Aorta (tissue), 5 donors: Measurements from ENCODE around the gene GNS. TPM values are rescaled to one million over a fixed set of nuclear protein-coding genes. Genes with fewer than 3 reads are reported as not detected.

Source experiments
- ATAC-seq: fragments of 200-7000 bp; cut with Tn5 transposase; one replicate; pipeline ENCODE4 v1.9.1; 2022; ENCODE audit warnings: moderate library complexity; ENCODE audit not compliant: low FRiP score
- DNase-seq, 2 donors: peaks; one replicate each; pipeline ENCODE4 v3.0.0-alpha.2; 2020
- H3K27ac ChIP-seq, 2 donors: one replicate each; pipeline ENCODE4 v1.5.1; 2013; ENCODE audit warnings: low read length in 2 of 2, mild to moderate bottlenecking in 2 of 2, moderate library complexity in 2 of 2, control low read depth in 1 of 2, inconsistent platforms in 1 of 2, low read depth in 1 of 2
- H3K27me3 ChIP-seq, 2 donors: one replicate each; pipeline ENCODE4 v1.6.1; 2013; ENCODE audit warnings: control low read depth in 1 of 2, low read length in 1 of 2, mild to moderate bottlenecking in 1 of 2, moderate library complexity in 1 of 2; ENCODE audit not compliant: insufficient read depth in 2 of 2, control insufficient read depth in 1 of 2
- H3K36me3 ChIP-seq, 2 donors: one replicate each; pipeline ENCODE4 v1.6.1; 2013; ENCODE audit warnings: control low read depth in 1 of 2, low read length in 1 of 2, mild to moderate bottlenecking in 1 of 2; ENCODE audit not compliant: insufficient read depth in 2 of 2, control insufficient read depth in 1 of 2
- H3K4me1 ChIP-seq, 2 donors: one replicate each; pipeline ENCODE4 v1.6.1; 2013; ENCODE audit warnings: low read length in 2 of 2, control low read depth in 1 of 2, mild to moderate bottlenecking in 1 of 2, moderate library complexity in 1 of 2; ENCODE audit not compliant: insufficient read depth in 2 of 2, control insufficient read depth in 1 of 2
- H3K4me3 ChIP-seq, 2 donors: one replicate each; pipeline ENCODE4 v1.5.1; 2013; ENCODE audit warnings: low read length in 2 of 2, control low read depth in 1 of 2, mild to moderate bottlenecking in 1 of 2
- H3K9me3 ChIP-seq: one replicate; pipeline ENCODE4 v1.6.1; 2013; ENCODE audit warnings: mild to moderate bottlenecking, low read length; ENCODE audit not compliant: control insufficient read depth
- WGBS, 2 donors: extraction: QIAGEN DNeasy Blood & Tissue Kit; methylation state at CpG; one replicate each; pipeline ENCODE4 v1.1.7; 2013; 5-methylcytosine and 5-hydroxymethylcytosine counted together
- intact Hi-C, 2 donors: fragments of 100-400 bp; cut with DNase I; formaldehyde crosslinking; loops; one replicate each; pipeline versions ENCODE4 v1.14.2 to v1.15.0; 2022
- polyA plus RNA-seq, 2 donors: library from polyadenylated mRNA; stranded (reverse); fragments of 200-250 nt; gene quantifications; one replicate each; pipeline ENCODE4 v1.2.3, GENCODE V29; 2013
- total RNA-seq, 2 donors: library from RNA; stranded (reverse); fragmentation: NEBNext Ultra II Directional; extraction: Animal tissue kit (Norgen Biotek cat#: 25700); gene quantifications; one replicate each; pipeline ENCODE4 v1.2.1, GENCODE V29; 2021
- donor health status: healthy with polysubstance abuse.
- donor health status: Bipolar disorder and iron deficiency.
- donor health status: DM: no; HTN: no; CAD: no.
- donor health status: DM: no; HTN: no; CAD: no.
- donor health status: DM: yes; HTN: yes; CAD: no.

The GNS gene
- total and polyA plus RNA-seq, 4 donors: 29.6 to 152 (median 78.4) TPM

DNA sequence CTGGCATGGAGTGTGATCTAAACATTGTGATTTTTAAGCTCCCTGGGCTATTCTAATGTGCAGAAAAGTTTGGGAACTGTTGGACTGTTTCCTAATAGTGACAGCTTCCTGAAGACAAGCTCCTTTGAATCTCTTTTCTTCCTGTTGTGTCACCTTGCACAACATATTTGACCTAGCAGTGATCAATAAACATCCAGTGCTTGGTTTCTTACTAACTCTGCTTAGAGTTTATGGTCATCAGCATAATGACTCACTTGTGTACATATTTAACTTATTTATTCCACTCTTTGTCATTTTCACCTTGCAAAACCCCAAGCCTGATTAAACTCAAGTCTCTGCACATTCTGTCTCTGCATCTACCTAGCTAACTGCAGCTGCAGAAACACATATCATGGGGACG, 38.0 kb upstream of the GNS start:
- intact Hi-C loops: no loop called here
- no peak overlapping the region for H3K27ac ChIP-seq
- H3K4me3 ChIP-seq: no peak overlapping the region
- DNase-seq (no peak), ATAC-seq (no peak)
- H3K4me1 ChIP-seq: no peaks in the 10 kb centered on the region
- WGBS, 2 donors: 72 to 76% methylated on average over 1 of the region's 1 CpG
- H3K27me3 ChIP-seq: no peaks in the 10 kb centered on the region
- no peaks in the 10 kb centered on the region for H3K9me3 ChIP-seq
- no peaks in the 10 kb centered on the region for H3K36me3 ChIP-seq

DNA sequence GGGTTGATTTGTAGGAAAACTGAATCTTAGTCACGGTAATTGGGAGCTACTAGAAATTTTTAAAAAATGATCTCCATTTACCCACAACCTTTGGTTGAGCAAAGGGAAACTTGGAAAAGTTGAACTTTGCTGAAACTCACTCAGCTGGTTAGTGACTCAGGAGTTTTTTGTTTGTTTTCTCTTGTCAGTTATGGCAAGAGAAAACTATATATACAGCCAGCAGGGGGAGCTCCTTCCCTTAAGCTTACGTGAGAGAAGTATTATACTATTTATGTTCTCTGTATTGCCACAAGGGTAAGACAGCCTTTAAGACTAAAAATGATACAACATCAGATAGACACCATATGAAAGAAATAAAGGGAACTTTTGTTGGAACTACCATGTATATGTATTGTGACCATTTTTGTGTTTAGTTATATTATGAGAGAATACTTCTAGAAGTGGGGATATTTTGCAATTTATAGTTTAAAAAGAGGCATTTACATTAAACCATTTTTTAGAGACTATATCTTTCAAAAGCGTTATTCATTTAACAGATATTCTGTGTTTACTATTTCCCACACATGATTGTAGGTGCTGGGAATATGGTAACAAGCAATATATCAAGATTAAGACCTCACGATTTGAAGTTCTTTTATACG, 37.1 kb upstream of the GNS start:
- 39 to 41% methylated on average over 5 of the region's 5 CpGs for WGBS, 2 donors
- ATAC-seq: peak; percentile 85
- H3K27me3 ChIP-seq: no peaks in the 10 kb centered on the region
- no peak for DNase-seq
- no peak overlapping the region for H3K4me3 ChIP-seq
- no peaks in the 10 kb centered on the region for H3K36me3 ChIP-seq
- no peaks in the 10 kb centered on the region for H3K9me3 ChIP-seq
- intact Hi-C loops: no loop called here
- H3K27ac ChIP-seq: no peak overlapping the region
- no peaks in the 10 kb centered on the region for H3K4me1 ChIP-seq

DNA sequence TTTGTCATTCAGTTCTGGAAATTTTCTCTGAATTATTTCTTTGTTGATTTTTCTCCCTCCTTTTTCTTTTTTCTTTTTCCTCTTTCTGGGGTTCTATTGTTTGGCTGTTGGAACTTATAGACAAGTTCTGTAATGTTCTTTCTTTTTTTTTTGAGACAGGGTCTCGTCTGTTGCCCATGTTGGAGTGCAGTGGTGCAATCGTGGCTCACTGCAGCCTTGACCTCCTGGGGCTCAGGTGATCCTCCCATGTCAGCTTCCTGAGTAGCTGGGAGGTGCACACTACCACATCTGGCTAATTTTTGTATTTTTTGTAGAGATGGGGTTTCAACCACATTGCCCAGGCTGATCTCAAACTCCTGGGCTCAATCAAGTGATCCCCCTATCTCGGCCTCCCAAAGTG, 35.1 kb upstream of the GNS start:
- Histone ChIP-seq H3K4me3 (no peak overlapping the region), H3K36me3 (no peaks in the 10 kb centered on the region), H3K9me3 (no peaks in the 10 kb centered on the region), H3K4me1 (no peaks in the 10 kb centered on the region), H3K27me3 (no peaks in the 10 kb centered on the region), H3K27ac (no peak overlapping the region)
- DNase-seq: no peak
- intact Hi-C loops: no loop called here
- 81 to 88% methylated on average over 3 of the region's 3 CpGs for WGBS, 2 donors
- ATAC-seq: no peak

DNA sequence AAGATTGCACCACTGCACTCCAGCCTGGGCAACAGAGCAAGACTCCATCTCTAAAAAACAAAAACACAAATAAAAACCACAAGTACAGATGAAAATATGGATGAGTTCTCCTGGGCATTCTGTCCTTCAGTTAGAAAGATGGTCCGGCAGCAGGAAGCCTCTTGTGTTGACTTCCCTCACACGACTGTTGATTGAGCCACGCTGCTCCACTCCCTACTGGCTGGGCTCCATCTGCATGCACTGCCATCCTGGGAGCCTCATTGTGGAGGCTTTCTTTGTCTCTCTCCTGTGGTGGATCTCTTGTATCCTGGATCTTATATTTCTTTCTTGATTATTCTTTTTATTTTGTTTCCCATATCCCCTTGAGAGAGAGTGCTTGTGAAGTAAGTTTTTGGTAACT, 34.4 kb upstream of the GNS start:
- intact Hi-C loops: no loop called here
- ATAC-seq: no peak
- DNase-seq: no peak
- WGBS, 2 donors: 67 to 73% methylated on average over 3 of the region's 3 CpGs
- Histone ChIP-seq H3K27me3 (no peaks in the 10 kb centered on the region), H3K4me1 (no peaks in the 10 kb centered on the region), H3K27ac (no peak overlapping the region), H3K36me3 (no peaks in the 10 kb centered on the region), H3K9me3 (no peaks in the 10 kb centered on the region), H3K4me3 (no peak overlapping the region)

DNA sequence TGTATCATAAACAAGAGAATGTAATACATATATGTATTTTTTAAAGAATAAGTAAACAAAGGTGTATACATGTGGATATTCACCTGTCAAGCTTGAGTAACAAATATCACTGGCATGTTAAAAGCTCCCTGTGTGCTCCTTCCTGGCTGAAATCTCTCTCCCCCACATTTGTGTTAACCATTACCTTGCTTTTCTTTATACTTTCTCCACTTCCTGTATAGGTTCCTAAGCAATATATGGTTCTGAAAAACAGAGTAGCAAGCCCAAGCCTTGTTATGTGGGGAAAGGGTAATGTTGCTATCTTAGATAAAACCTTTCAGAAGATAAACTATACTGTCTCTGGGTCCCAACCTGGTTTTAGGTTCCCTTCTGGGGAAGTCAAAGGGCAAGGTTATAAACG, 32.9 kb upstream of the GNS start:
- H3K27ac ChIP-seq: no peak overlapping the region
- H3K9me3 ChIP-seq: no peaks in the 10 kb centered on the region
- no peaks in the 10 kb centered on the region for H3K27me3 ChIP-seq
- no peaks in the 10 kb centered on the region for H3K36me3 ChIP-seq
- no peaks in the 10 kb centered on the region for H3K4me1 ChIP-seq
- ATAC-seq (no peak), DNase-seq (no peak)
- H3K4me3 ChIP-seq: no peak overlapping the region
- intact Hi-C loops: no loop called here
- 68 to 78% methylated on average over 1 of the region's 1 CpG for WGBS, 2 donors

DNA sequence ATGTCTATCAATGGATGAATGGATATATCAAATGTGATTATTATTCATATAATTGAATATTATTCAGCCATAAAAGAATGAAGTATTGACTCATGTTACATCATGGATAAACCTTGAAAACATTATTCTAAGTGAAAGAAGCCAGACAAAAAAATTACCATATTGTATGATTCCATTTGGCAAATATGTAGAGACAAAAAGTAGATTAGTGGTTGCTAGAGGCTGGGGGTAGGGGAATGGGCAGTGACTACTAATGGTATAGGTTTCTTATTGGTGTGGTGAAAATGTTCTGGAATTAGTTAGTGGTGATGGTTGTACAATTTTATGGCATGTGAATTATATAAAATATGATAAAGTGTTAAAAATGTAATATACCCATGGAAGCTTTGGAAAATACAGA, 31.8 kb upstream of the GNS start:
- Histone ChIP-seq H3K36me3 (no peaks in the 10 kb centered on the region), H3K27me3 (no peaks in the 10 kb centered on the region), H3K27ac (no peak overlapping the region), H3K4me3 (no peak overlapping the region), H3K4me1 (no peaks in the 10 kb centered on the region), H3K9me3 (no peaks in the 10 kb centered on the region)
- ATAC-seq (no peak), DNase-seq (no peak)
- intact Hi-C loops: no loop called here

DNA sequence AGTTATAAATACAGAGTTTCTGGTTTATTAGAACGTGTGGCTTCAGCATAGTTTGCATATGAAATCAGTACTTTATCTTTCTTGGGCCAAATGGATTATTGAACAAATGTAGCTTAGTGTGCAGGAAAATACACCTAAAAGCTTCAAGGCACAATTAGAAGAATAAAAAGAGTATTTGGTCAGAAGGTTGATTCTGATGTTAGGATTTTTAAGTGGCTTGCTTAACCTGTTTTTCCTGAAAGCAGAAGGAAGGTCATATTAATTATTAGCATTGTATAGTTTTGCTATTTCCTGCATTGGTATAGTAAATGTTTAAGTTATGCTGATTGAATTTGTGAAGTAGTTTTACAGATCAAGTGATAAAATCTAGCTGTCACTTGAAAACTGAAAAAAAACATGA, 31.0 kb upstream of the GNS start:
- 58 to 65% methylated on average over 1 of the region's 1 CpG for WGBS, 2 donors
- no peaks in the 10 kb centered on the region for H3K4me1 ChIP-seq
- DNase-seq: no peak
- intact Hi-C loops: no loop called here
- no peaks in the 10 kb centered on the region for H3K9me3 ChIP-seq
- H3K27ac ChIP-seq: no peak overlapping the region
- H3K4me3 ChIP-seq: no peak overlapping the region
- H3K27me3 ChIP-seq: no peaks in the 10 kb centered on the region
- H3K36me3 ChIP-seq: no peaks in the 10 kb centered on the region
- no peak for ATAC-seq

DNA sequence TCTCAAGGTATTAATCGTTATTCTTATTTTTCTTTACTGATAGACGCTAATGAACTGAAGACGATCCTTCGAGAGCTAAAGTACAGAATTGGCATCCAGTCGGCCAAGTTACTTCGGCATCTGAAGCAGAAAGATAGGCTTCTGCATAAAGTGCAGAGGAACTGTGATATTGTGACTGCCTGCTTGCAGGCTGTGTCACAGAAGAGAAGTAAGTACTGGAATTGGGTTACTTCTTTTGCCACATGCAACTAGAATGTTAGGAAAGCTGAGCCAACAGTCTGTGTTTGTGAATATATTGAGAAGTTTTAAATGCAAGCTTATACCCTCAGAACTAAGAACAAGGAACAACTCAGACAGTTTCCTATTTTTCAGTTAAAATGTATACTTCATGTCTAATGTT, 26.6 kb upstream of the GNS start:
- Histone ChIP-seq H3K4me3 (no peak overlapping the region), H3K27me3 (no peaks in the 10 kb centered on the region), H3K4me1 (peaks cover 0 to 2% of the 10 kb centered on the region in 2 donors), H3K36me3 (no peaks in the 10 kb centered on the region), H3K9me3 (no peaks in the 10 kb centered on the region), H3K27ac (no peak overlapping the region)
- WGBS, 2 donors: 95 to 96% methylated on average over 6 of the region's 6 CpGs
- ATAC-seq (no peak), DNase-seq (no peak)
- intact Hi-C loops: no loop called here

DNA sequence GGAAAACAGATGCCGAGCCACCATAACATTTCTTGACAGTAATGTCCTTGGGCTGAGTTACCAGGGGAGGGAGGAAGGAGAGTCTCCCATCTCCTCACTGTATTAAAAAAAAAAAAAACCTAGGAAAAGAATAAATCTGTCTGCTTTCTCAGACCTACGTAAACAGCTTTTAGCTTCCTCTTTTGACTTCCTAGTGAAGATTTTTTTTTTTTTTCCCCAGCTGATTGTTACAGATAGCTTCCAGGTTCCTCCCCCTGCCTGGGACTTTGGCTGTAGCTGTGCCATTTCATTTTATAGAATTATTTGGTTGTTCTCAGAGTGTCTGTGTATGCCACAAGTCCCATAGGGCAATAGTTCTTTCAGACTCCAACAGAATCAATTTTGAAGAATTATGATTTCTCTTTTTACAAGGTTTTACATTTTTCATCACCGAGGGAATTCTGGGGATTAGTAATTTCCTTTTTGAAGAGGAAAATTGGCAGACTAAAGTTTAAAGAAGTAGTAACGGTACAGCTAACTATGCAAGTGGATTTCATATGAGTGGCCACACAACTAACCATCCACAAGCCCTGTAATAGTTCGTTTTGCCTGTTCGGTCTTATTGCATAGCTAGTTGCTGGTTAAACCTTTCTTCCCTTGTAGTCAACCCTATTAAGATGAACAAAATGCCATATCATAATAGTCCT, 23.1 kb upstream of the GNS start:
- no peaks in the 10 kb centered on the region for H3K36me3 ChIP-seq
- no peak overlapping the region for H3K27ac ChIP-seq
- no peak for DNase-seq
- H3K27me3 ChIP-seq: no peaks in the 10 kb centered on the region
- no peak overlapping the region for H3K4me3 ChIP-seq
- no peaks in the 10 kb centered on the region for H3K9me3 ChIP-seq
- ATAC-seq: peak; percentile 47
- 54% methylated on average over 6 of the region's 6 CpGs for WGBS, 2 donors
- H3K4me1 ChIP-seq: peaks cover 0 to 2% of the 10 kb centered on the region in 2 donors
- intact Hi-C loops: no loop called here
